SK-N-SH treated with all-trans-retinoic acid at 6 μM for 48 hours (cell line): ENCODE results near the gene SPAG9.

Experiments
- GLIS3 ChIP-seq: fragments of 250-450 bp; sonication (Bioruptor Pico); IDR thresholded peaks from 2 replicates; pipeline ENCODE4 v1.5.0; 2020; ENCODE audit warnings: mild to moderate bottlenecking, moderate library complexity
- ZFP3 ChIP-seq: fragments of 250-450 bp; sonication (Bioruptor Pico); IDR thresholded peaks from 2 replicates; pipeline ENCODE4 v1.5.0; 2020; ENCODE audit warnings: mild to moderate bottlenecking, moderate library complexity
- TF ChIP-seq, protein P1 (sequence below): fragments of 250-450 bp; sonication (Bioruptor Pico); IDR thresholded peaks from 2 replicates; pipeline ENCODE4 v1.8.0; 2020; ENCODE audit warnings: mild to moderate bottlenecking, moderate library complexity, borderline replicate concordance

DNA sequence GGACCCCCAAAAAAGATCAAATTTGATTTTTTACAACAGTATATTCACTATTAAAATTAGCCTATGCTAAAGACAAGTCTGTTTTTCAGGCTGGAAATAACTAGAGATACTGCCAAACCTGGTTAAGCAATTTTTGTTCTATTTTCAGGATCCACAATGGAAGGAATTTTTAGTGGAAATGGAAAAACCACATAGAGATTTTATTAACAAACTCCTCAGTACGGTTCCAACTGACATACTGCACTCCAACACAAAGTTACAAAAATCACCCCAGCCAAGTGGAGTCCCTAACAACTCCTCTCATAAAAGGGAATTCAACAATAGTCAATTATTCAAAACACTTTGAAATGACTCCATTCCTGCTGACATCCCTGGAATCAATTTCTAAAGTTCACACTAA is 152.9 kb downstream of the SPAG9 start:
- TF ChIP-seq, protein P1, sequence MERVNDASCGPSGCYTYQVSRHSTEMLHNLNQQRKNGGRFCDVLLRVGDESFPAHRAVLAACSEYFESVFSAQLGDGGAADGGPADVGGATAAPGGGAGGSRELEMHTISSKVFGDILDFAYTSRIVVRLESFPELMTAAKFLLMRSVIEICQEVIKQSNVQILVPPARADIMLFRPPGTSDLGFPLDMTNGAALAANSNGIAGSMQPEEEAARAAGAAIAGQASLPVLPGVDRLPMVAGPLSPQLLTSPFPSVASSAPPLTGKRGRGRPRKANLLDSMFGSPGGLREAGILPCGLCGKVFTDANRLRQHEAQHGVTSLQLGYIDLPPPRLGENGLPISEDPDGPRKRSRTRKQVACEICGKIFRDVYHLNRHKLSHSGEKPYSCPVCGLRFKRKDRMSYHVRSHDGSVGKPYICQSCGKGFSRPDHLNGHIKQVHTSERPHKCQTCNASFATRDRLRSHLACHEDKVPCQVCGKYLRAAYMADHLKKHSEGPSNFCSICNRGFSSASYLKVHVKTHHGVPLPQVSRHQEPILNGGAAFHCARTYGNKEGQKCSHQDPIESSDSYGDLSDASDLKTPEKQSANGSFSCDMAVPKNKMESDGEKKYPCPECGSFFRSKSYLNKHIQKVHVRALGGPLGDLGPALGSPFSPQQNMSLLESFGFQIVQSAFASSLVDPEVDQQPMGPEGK (CRISPR knock-in tag) = no peak
- no peak for TF ChIP-seq ZFP3 (CRISPR knock-in tag)
- TF ChIP-seq GLIS3 (CRISPR knock-in tag) = no peak
